HG03066 (cell line): ENCODE data around the gene SPATA13.

ENCODE experiments used
- ATAC-seq: cut with Tn5 transposase; IDR thresholded peaks from one replicate; pipeline ENCODE4 v1.9.1; 2021; ENCODE audit warnings: low read depth; ENCODE audit not compliant: unreplicated experiment

SPATA13 gene

DNA sequence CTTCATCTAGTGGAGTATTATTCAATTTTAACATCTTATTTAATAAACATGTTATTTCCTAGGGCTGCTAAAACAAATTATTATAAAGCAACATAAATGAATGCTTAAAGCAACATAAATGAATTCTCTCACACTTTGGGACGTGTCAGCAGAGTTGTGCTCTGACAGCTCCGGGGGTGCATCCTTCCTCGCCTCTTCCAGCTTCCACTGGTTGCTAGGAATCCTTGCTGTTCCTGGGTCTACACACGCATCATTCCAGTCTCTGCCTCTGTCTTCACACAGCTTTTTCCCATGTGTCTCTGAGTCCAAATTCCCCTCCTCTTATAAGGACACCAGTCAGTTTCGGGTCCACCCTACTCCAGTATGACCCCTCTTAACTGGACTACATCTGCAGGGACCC is 21.6 kb upstream of the SPATA13 start:
- ATAC-seq: no peak

- ATAC-seq: no peak
Measured at GRCh38 chr13:24141333-24141910, 19.1 kb upstream of the SPATA13 start.

- ATAC-seq: no peak
Measured at GRCh38 chr13:24142453-24142852, 18.1 kb upstream of the SPATA13 start.

DNA sequence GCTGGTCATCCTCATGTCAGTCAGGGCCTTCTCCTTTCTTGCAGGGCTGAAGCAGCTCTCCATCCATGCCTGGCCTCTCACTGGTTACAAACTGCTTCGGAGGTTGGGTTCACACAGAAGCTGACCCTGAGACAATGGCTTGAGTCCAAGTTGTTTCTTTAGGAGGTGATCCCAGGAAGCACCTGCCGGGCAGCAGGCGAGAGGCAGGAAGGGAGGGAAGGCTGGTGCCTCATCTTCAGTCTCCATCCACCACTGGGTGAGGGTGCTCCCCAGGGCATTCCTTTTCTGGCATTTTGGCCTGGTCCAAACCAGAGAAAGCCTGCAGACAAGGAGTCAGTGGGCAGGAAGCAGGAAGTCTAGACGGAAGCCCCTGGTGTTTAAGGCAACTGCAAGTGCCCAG is 17.6 kb upstream of the SPATA13 start:
- no peak for ATAC-seq

DNA sequence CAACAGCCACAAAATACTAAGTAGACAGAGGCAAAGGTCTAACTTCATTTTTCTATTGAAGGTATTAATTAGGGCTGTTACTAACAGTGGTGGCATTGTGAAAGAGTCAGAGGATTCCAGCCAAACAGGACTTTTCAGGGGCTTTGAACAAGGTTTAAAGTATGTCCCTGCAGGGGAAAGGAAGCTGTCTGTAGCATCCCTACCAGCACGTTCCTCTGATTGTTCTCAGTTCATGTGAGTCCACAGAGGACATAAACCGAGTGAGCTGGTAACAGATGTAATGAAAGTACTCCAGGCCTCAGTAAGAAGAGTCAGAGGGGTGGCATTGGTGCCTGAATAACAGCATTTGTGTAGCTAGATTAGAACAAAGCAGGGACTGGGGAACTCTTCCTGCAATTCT is 15.3 kb upstream of the SPATA13 start:
- no peak for ATAC-seq

DNA sequence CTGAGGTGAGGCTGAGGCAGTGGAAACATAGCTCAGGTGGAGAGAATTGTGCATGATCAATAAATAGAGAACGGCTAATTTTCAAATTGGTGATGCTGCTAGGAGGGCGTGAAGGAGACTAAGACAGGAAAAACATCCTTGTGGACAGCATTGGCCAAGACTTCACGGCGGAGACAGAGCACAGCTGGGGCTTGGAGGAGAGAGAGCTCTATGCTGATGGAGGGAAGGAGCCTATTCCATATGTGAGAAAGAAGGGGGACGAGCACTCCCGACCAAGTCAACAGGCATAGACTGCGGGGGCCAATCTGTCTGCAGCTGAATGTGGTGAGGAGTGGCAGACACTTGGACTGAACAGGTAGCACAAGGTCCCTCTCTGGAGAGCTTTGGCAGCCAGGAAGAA is 14.8 kb upstream of the SPATA13 start:
- ATAC-seq: no peak

DNA sequence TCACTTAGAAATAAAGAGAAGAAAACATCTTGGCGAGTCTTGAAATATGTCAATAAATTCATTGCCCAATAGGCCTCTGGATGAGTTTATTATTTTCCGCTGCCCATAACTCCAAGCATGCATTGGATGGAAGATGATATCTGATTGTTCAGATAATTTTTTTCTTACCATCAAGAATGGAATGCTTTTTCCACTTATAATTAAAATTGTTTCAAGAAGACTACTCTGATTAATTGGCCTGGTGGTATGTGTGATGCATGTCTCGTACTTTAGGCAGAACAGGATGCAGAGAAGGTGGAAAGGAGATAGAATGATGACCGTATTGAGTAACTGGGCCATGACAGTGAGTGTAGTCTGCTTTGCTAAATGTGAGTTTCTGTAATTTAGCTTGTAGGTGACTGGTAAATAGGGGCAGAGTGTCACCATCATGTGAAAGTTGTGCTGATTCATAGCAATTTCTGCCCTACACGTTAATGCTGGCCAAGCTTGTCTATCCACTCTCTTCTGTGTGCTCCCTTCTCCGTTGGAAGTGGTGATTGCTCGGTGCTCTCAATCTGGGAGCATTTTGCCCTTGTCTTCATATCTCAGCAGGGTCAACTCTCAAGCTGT is 13.5 kb upstream of the SPATA13 start:
- no peak for ATAC-seq

DNA sequence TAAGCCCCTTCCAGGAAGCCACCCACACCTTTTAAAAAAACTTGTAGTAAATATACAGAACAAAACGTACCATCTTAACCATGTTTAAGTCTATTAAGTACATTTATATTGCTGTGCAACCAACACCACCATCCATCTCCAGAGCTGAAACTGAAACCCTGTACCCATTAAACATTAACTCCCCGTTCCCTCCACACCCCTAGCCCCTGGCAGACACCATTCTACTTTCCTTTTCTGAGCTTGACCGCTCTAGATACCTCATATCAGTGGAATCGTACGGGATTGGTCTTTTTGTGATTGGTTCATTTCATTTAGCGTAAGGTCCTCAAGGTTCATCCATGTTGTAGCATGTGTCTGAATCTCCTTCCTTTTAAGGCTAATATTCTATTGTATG is 13.0 kb upstream of the SPATA13 start:
- ATAC-seq: no peak

DNA sequence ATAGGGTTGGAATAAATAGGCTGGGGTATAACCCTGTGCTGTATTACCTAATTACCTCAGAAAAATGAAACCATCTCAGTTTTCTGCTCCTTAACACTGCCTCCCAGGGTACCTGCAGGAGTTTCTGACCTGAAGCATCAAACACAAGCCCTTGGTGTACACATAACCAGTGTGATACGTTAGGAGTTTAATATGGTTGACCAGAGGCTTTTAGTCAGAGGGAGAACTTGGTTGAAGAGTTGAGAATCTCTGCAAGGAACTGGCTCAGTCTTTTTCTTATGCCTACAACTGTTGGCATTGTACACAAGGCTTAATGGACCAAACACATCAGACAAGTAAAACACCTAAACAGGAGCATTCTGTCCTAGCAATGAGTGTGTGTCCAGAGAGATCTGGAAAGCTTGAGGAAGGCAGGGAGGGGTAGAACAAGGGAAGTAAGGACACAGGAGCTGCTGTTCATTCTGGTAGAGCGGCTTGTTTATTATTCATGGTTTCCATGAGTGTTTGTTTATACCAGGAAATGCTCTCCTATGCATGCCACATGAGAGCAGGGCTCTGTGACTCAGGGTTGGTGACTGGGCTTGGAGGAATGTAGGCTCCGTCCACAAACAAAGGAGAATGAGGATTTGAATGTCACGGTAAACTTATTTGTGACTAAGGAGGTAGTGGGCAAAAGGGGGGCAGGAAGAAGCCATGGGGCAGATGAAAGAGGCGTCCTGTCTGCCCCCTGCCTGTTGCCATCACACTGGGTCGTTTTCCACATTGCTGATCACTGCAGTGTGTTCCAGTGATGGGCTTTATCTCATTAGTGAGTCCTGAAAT is 11.9 kb upstream of the SPATA13 start:
- ATAC-seq: no peak

DNA sequence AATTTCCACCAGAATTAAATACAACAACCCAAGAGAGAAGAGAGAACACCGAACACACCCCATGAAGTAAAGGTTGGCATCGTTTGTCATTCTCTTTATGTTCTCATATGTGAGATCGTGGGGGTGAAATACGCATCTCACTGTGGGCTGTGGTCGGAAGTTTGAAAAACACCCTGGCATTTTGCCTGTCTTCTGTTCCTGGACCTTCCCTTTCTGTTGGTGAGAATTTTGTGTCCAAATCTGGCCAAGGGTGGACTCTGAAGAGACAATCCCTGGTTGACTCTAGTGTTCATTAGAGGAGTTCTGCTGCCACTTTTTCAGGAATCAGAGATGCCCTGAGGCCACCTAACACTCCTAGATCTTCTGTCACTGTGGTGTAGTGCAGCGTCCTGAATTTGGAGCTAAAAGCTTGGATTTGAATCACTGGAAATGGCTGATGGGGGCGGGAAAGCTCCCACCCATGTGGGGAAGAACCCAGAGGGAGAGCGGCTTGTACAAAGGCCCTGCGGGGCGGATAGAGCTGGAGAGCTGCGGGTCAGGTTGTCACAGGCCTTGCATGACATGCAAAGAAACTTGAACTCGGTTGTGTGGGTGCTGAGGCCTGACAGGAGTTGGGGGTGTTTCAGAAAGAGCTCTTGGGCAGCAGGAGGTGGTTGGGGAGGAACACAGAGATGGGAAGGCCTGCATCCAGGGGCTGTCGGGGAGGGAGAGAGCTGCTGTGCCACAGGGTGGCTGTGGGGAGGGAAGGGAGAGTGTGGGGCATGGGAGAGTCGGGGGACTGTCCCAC is 11.1 kb upstream of the SPATA13 start:
- no peak for ATAC-seq

GRCh38 chr13:24150572-24150971 is 9.9 kb upstream of the SPATA13 start:
- no peak for ATAC-seq

DNA sequence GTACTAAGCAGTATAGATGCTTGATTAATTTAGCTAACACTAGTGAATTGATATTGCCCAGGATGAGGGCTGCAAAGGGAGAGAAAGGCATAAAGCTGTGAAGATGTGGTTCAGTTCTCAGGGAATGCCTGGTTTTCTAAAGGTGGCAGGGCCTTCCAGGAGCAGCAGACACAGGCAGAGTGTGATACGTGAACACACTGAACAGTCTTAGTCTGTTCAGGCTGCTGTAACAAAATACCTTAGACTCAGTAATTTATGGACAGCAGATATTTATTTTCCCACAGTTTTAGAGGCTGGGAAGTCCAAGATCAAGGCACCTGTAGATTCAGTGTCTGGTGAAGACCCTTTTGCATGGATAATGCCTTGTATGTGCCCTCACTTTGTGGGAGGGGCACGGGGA is 8.7 kb upstream of the SPATA13 start:
- no peak for ATAC-seq

- ATAC-seq: no peak
Measured at GRCh38 chr13:24152292-24153214, 8.0 kb upstream of the SPATA13 start.

DNA sequence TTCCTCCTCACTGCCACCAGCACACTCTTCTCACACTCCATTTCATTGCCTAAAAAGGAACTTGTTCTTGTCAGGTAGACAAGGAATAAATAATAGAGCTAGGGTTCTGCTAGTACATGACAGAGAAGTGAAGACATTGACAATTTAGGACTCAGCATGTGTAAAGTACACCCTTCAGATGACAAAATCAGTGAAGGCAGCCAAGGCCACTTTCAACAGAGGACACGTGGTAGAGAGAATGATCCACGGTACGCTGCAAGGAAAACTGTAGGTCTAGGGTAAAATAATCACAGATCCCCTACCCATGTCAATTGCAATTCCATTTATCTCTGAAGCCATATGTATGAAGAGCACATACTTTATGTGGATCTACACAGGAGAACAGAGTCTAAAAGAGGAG is 7.2 kb upstream of the SPATA13 start:
- ATAC-seq: no peak

DNA sequence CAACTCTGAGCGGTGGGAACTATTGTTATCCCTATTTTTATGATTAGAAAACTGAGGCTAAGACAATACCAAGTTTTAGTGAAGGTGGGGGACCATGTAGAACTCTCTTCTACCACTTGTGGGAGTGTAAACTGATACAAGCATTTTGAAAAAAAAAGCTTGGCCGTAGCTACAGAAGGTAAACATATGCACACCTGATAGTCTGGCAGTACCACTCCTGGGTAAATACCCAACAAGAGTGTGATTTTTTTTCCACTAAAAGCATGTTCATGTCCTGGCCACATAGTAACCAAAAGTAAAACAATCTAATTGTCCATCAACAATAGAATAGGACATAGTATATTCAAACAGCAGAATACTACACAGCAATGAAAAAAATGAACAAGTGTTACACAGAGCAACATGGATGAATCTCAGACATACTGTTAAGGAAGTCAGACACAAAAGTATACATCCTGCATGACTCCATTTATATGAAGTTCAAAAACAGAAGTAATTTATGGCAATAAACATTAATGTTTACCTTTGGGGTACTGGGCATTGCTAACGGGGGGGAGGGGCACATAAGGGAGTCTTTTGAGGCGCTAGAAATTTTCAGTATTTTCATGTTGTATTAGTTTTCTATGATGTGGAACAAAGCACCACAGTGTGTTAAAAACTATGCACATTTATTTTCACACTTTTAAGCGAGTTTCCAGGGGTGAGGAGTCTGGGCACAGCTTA is 6.4 kb upstream of the SPATA13 start:
- no peak for ATAC-seq

- ATAC-seq: no peak
Measured at GRCh38 chr13:24159357-24159756, 1.2 kb upstream of the SPATA13 start.

DNA sequence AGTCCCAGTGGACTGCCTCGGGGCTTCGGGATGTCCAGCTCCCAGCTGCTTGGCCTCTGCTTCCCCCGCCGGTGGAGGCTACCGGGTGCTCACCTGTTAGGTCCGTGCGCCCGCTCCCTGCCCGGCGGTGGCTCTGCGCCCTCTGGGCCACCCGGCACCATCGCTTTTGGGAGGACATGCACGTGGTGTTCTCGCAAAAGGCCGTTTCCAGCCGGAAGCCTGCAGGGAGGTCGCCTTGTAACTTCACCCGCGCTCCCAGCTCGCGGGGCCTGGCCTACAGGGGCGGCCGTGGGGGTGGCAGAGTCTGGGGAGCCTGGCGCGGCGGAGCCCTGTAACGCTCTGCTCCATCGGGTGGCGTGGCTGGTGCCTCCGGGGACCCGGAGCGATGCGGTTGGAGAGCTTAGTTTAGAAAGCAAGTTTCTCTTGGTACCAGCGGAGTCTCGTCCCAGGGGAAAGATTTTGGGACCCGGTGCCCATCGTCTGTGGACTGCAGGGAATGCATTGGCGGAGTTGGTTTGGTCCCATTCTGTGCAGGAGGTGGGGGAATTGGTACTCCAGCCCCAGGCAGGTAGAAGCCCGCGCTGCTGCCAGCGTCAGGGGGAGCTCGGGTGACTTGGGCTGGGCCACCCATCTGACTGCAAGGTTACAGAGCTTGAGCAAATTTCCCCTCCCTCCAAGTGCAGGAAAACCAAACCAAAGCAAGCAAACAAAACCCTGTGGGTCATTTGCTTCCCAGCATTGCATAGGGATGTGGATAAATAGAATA is 673 bp downstream of the SPATA13 start:
- peak; percentile 32 for ATAC-seq

DNA sequence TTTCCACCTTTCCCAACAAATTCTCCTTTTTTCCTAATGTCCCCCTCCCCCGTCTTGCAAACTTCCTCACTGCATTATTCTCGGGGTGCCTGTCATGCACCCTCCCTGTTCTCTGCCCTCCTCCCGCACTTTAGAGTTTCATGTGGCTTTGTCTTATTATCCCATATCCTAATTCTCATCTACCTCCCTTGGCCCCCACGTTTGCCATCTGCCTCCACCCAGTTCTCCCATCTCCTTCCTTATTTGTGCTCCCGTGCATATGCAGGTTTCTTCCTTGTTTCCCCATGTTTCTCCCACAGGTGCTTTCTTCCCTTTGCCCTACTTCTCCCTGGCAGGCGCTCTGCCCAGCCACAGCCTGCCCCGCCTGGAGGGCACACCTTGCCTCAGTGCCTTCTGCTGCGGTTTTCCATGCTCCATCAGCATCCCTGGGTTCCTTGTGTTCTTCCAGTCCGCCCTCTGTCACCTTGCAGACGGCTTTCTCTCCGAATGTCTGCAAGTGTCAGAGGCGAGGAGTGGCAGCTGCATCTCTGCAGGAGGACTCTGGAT is 1.5 kb downstream of the SPATA13 start:
- ATAC-seq: no peak

DNA sequence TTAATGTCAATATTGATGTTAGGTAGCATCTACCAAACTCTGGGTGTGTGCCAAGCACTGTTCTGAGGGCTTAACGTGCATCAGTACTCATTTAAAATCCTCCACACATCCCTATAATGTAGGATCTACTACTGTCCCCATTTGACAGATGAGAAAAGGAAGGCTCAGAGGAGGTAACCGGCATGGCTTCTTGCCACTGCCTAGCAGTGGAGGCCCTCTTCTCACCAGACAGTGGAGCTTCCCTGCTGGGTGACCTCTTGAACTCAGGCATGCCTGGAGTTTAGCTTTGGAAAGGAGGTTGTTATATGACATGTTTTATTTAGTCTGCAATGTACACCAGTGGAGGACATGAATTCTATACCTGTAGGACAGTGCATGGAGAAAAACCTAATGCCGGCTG is 2.1 kb downstream of the SPATA13 start:
- no peak for ATAC-seq
